Left hindlimb (tissue), 1 donor: Measurements from ENCODE around the gene PRKAG2.
"Not testable (repeated sequence)": the region's sequence is repeated elsewhere in the genome, so short reads cannot be mapped to it uniquely, and the experiment has no call there.

Experiments
- DNase-seq: peaks from one replicate; pipeline ENCODE4 v3.0.0-alpha.2; 2018

Gene PRKAG2

GRCh38 chr7:151883857-151884256 lies 6.9 kb upstream of the PRKAG2 start:
- DNase-seq: peak; percentile 22

DNA sequence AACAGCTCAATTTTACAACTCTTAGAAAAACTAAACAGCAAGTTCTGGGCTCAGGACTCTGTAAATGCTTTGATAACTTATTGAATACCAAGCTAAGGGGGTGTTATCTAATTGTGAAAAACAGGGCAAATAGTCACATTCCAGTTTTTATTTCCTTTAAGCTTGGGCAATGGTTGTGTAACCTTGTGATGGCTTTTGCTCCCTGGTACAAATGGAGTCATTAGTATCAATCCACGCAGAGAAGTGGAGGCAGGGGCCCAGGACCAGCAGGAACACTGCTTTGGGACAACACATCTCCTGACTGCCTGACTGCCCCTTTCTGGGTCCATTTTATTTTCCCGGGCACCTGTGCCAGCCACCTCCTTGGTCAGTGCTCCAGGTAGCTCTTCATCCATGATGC lies 5.8 kb upstream of the PRKAG2 start:
- no peak for DNase-seq

- DNase-seq: no peak
Observed at GRCh38 chr7:151880688-151881087, 3.8 kb upstream of the PRKAG2 start.

DNA sequence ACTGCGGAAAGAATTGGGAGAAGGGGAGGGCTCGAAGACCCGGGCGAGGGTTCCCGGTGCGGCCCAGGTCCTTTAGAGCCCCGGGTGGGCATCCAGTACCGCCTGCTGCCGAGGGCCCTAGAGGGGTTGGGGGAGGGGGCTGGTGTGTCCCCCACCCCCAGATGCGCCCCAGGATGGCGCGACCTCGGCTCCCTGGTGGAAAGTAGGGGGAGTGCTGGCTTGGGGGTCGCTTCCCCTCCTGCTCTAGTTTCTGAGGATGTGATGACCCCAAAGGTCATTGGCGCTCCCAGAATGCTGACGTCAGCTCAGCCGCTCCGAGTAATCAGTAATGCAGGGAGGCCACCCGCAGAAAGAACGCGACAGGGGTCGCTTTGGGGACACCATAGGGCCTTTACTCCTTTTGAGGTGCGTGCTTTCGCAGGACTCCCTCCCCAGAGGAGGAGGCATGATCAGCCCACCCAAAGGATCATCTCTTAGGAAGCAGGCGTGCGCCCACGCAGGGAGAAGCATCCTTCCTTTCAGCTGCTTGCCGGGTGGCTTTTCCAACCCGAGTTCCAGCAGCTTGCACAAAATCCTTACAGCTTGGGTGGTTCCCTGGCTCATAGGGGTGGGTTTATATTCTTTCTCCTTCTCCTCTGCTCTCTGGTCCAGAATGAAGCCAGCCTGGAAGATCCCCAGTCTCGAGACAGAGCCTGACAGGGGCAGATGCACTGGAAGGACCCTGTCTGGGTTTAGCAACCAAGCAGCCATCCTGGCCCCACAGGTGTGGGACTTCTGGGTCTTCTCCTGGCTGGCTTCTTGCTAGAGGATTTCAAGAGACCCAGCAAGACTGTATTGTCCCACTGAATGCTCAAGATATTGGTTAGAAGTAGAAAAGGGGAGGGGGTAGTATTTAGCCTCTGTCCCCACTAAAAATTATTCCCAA lies 1.3 kb upstream of the PRKAG2 start:
- DNase-seq: no peak

- peak; percentile 89 for DNase-seq
Observed at GRCh38 chr7:151875942-151876898, 695 bp downstream of the PRKAG2 start.

- not testable (repeated sequence) for DNase-seq
Observed at GRCh38 chr7:151874479-151874878, 2.4 kb downstream of the PRKAG2 start.

- DNase-seq: no peak
Observed at GRCh38 chr7:151873402-151873965, 3.4 kb downstream of the PRKAG2 start.

DNA sequence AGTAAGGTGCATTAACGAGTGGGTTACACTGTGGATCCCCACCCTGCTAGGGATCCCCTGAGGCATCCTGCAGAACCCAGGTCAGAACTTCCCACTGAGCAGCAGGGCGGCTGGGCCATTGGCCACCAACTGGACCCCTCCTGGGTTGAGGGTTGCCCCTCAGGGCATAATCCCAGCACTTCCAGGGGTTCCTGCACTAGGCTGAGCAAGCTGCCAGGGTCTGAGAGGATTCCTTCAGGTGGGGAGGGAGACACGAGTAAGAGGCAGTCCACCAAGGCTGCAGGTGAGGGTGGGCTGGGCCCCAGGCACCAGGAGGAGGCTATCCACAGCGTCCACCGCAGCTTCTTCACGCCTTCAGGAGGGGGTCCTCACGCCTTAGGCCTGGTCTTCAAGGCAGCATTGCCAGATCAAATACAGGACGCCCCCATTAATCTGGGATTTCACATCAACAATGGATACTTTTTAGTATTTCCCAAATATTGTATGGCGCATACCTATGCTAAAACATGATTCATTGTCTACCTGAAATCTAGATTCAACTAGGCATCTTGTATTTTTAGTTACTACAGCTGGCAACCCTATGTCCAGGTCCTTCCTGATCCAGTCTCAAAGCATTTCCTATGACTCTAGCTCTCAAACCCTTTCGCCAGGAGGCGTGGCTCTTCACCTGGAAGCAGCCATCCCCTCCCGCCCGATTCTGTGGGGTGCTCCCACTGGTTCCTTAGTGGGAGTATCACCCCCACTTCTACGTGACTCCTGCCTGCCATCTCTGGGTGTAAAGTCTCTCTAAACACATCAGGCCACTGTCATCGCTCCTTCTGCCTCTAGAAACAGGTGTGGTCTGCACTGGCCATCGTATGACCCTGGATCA lies 4.1 kb downstream of the PRKAG2 start:
- DNase-seq: no peak

- DNase-seq: no peak
Observed at GRCh38 chr7:151871904-151872303, 5.0 kb downstream of the PRKAG2 start.

DNA sequence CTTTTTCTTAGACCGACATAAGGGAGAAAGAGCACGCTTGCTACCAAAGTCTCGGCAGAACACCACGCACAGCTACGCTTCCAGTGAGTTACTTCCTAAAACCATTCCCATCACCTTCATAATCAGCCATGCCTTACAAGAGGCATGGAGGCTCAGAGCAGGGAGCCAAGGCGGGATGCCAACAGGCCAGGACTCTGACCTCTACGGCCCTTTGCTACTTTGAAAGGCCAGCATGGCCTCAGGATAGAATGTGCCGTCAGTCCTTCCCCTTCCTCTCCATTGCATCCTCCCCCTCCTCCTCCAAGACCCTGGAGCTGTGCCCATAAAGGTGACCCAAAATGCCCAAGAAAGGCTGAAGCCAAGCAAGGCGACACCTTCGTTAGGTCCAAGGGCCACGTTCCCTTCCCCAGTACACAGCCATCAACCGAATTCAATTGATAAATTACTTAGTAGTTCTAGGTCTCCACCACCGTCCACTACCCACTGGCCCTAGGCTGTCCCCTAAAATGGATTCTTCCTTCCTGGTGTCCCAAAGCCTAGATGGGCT lies 5.7 kb downstream of the PRKAG2 start:
- DNase-seq: no peak

GRCh38 chr7:151869968-151870918 lies 6.7 kb downstream of the PRKAG2 start:
- DNase-seq: no peak

GRCh38 chr7:151869455-151869854 lies 7.5 kb downstream of the PRKAG2 start:
- DNase-seq: no peak

GRCh38 chr7:151869109-151869428 lies 7.8 kb downstream of the PRKAG2 start:
- DNase-seq: no peak

GRCh38 chr7:151868396-151869108 lies 8.4 kb downstream of the PRKAG2 start:
- DNase-seq: no peak

DNA sequence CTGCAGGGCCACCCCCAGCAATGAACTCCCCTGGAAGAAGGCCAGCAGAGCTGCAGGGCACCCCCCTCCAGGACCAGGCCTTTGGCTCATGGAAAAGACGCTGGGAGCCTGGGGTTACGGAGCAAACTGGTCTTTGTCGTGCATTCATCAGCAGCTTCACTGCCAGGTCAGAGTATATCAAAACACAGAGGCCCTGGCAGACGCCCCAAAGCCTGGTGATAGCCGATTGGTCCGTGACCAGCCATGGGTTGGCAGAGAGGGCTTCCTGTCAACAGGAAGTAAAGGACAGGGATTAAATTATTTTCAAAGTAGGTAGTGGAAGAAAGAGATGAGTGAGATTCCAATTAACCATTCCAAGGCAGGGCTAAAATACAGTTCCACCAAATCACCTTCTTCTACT lies 9.0 kb downstream of the PRKAG2 start:
- DNase-seq: no peak

DNA sequence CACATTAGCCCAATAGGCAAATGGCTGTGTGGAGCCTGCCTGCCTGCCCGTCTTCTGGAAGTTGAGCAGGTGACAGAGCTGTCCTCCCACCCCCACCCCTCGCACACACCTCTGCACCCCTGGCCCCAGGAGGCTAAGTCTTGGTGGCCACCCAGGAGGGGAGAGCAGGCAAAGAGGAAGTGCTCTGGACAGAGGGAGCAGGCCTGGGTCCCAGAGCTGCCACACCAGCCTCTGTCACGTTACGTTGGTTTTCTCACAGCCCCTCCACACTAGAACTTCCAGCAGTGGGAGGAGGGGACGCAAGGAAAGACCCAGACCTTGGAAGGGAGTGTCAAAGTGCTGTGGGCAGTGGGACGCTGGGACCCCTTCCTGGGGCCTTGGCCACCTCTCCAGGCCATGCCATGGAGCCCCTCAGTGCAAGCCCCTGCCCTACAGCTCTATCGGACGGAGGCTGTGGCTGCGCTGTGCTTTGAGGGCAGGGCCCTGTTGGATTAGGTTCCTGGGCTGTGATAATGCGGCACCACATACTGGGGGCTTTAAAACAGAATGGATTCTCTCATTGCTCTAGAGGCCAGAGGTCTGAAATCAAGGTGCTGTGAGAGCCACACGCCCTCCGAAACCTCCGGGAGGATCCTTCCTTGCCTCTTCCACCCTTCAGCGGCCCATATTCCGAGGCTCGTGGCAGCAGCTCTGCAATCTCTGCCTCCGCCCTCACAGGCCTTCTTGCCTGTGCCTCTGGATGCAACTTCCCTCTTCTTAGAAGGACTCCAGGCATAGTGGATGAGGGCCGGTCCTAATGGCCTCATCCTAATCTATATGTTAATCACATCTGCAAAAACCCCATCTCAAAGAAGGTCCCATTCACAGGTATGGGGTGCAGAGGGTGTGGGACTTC lies 9.9 kb downstream of the PRKAG2 start:
- no peak for DNase-seq

GRCh38 chr7:151866028-151866427 lies 10.9 kb downstream of the PRKAG2 start:
- DNase-seq: no peak

DNA sequence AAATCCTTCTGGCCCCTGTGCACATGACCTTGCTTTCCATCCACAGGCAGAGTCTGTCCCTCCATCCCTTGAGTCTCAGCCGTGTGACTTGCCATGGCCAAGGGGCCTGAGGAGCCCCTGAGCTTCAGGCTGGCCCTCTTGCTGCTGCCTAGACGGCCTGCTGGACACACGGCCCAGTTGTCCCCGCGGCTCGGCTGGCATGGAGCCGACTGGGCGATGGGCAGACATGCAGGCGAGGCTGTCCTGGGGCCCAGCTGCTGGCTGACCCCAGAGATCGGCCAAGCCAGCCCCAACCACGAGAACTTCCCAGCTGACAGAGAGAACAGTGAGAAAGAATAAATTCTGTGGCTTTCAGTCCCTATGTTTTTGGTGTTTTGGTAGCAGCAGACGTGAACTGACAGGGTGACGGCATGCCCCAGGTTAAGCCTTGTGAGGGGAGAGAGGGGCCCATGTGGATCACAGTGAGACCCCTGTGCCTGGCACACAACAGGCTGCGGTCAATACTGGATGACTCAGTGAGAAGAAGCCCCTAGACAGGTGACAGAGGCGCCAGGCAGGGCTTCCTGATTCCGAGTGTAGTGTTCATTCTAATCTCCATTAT lies 11.7 kb downstream of the PRKAG2 start:
- no peak for DNase-seq

- DNase-seq: no peak
Observed at GRCh38 chr7:151864561-151864960, 12.4 kb downstream of the PRKAG2 start.
